Keratinocyte (primary cell): ENCODE results near the gene FHDC1. TPM values are rescaled to one million over a fixed set of nuclear protein-coding genes. Genes with fewer than 3 reads are reported as not detected.

Source experiments
- DNase-seq: peaks from one replicate; pipeline ENCODE4 v3.0.0-alpha.2; 2011; ENCODE audit warnings: low read depth, missing footprints, low spot score
- FAIRE-seq: peaks from 2 replicates; lab custom pipeline; 2011; peaks lifted over from hg19 to GRCh38; lab: Jason Lieb, UNC
- H2AFZ ChIP-seq: 2 replicates; pipeline ENCODE4 v1.6.0; 2012; ENCODE audit warnings: low read length, control low read depth, inconsistent platforms; ENCODE audit not compliant: control insufficient read depth
- H3K27ac ChIP-seq: 2 replicates; pipeline ENCODE4 v1.5.1; 2011; ENCODE audit warnings: low read length; ENCODE audit not compliant: control insufficient read depth, insufficient read depth
- H3K27me3 ChIP-seq: 3 replicates; pipeline ENCODE4 v1.6.0; 2011; ENCODE audit warnings: low read length; ENCODE audit not compliant: control insufficient read depth, insufficient read depth; ENCODE audit errors: extremely low read depth
- H3K36me3 ChIP-seq, 2 experiments: 2 replicates in 1 of 2; 3 replicates in 1 of 2; pipeline ENCODE4 v1.5.1; 2011; ENCODE audit warnings: low read length in 2 of 2, mild to moderate bottlenecking in 1 of 2; ENCODE audit not compliant: control insufficient read depth in 2 of 2, insufficient read depth in 2 of 2; ENCODE audit errors: extremely low read depth in 1 of 2
- H3K4me1 ChIP-seq: 3 replicates; pipeline ENCODE4 v1.5.1; 2011; ENCODE audit warnings: low read length; ENCODE audit not compliant: control insufficient read depth, insufficient read depth; ENCODE audit errors: extremely low read depth
- H3K4me2 ChIP-seq: 3 replicates; pipeline ENCODE4 v1.6.0; 2011; ENCODE audit warnings: low read depth, low read length; ENCODE audit not compliant: control insufficient read depth, insufficient read depth; ENCODE audit errors: extremely low read depth
- H3K4me3 ChIP-seq, 3 experiments: fragments of 200-600 bp in 1 of 3; sonication (generic) in 1 of 3; 2 replicates in 2 of 3; 3 replicates in 1 of 3; pipeline ENCODE4 v1.5.1; 2011 to 2016; ENCODE audit warnings: low read length in 3 of 3, mild to moderate bottlenecking in 3 of 3, control low read depth in 2 of 3, inconsistent platforms in 1 of 3, low read depth in 1 of 3, mixed read lengths in 1 of 3, mixed run types in 1 of 3, moderate library complexity in 1 of 3; ENCODE audit not compliant: control insufficient read depth in 2 of 3, insufficient read depth in 2 of 3; ENCODE audit errors: extremely low read depth in 1 of 3
- H3K79me2 ChIP-seq: 2 replicates; pipeline ENCODE4 v1.6.0; 2012; ENCODE audit warnings: low read length; ENCODE audit not compliant: control insufficient read depth, insufficient read depth
- H3K9ac ChIP-seq: 3 replicates; pipeline ENCODE4 v1.6.0; 2011; ENCODE audit warnings: low read length; ENCODE audit not compliant: control insufficient read depth, insufficient read depth; ENCODE audit errors: extremely low read depth
- H3K9me1 ChIP-seq: 3 replicates; pipeline ENCODE4 v1.6.0; 2011; ENCODE audit warnings: low read length; ENCODE audit not compliant: control insufficient read depth, insufficient read depth; ENCODE audit errors: extremely low read depth
- H3K9me3 ChIP-seq: 2 replicates; pipeline ENCODE4 v1.5.1; 2012; ENCODE audit warnings: low read depth, low read length; ENCODE audit not compliant: control insufficient read depth
- H4K20me1 ChIP-seq: 3 replicates; pipeline ENCODE4 v1.6.0; 2011; ENCODE audit warnings: low read length; ENCODE audit not compliant: control insufficient read depth, insufficient read depth; ENCODE audit errors: extremely low read depth
- EZH2 ChIP-seq: IDR thresholded peaks from one replicate; pipeline ENCODE4 v1.6.1; 2012; ENCODE audit warnings: inconsistent platforms, mild to moderate bottlenecking, low read length, moderate library complexity
- dilution Hi-C: fragments of 300-500 bp; cut with MboI; formaldehyde crosslinking; loops from one replicate; pipeline ENCODE4 v1.7.0; 2020; ENCODE audit warnings: low sequenced_read_pairs; ENCODE audit not compliant: extremely low pct_ligation_motif_present
- polyA plus RNA-seq, 5 experiments: library from polyadenylated mRNA; depleted of rRNA in 3 of 5; stranded (reverse) in 3 of 5; stranded (forward) in 1 of 5; unstranded in 1 of 5; fragments of >200 nt; gene quantifications; 1 replicate in 1 of 5; 2 replicates in 3 of 5; 3 replicates in 1 of 5; pipeline versions ENCODE4 v1.2.1 to v1.2.3, GENCODE V29; 2011 to 2012; ENCODE audit warnings: missing spikeins in 2 of 5, low read depth in 1 of 5, low replicate concordance in 1 of 5
- TF ChIP-seq, protein P1 (sequence below), 3 experiments: IDR thresholded peaks in 1 of 3; conservative IDR thresholded peaks in 1 of 3; optimal IDR thresholded peaks in 1 of 3; 2 replicates in 2 of 3; 3 replicates in 1 of 3; pipeline versions ENCODE3 to v1.5.1; 2011; ENCODE audit warnings: low read length in 3 of 3, mild to moderate bottlenecking in 3 of 3, moderate library complexity in 2 of 3, control low read depth in 1 of 3, inconsistent platforms in 1 of 3; ENCODE audit not compliant: insufficient read depth in 2 of 3; ENCODE audit errors: extremely low read depth in 1 of 3

Gene FHDC1
- polyA plus RNA-seq, 1 donor (not counting 4 experiments of a cell fraction or from before 2014, with no cell fraction given): 1.6 TPM

DNA sequence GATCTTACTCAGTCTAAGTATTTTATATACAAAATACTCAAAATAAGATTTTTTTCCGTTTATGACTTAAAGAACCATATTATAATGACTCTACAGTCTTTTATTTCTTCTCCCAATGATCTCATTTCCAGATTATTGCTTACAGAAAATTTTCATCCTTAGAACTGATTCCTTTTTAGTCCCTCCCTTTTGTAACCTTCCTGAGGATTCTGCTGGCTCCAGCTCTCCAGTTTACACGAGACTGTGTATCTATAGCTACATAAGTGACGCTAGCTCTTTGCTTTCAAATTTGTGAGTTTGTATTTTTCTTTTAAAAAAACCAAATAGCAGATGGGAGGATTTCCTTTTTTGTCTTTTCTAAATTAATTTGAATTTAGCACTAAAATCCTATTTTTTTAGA lies 24.0 kb downstream of the FHDC1 start:
- dilution Hi-C loops: no loop called here
- no peak for DNase-seq
- Histone ChIP-seq H3K4me1 (no peaks in the 10 kb centered on the region), H3K36me3 (peaks cover 0 to 8% of the 10 kb centered on the region in 2 experiments), H3K9ac (no peak overlapping the region), H4K20me1 (no peaks in the 10 kb centered on the region), H3K9me3 (no peaks in the 10 kb centered on the region), H3K9me1 (no peaks in the 10 kb centered on the region), H3K4me3 (no peak overlapping the region), H3K4me2 (no peak overlapping the region), H3K79me2 (no peaks in the 10 kb centered on the region), H3K27me3 (no peaks in the 10 kb centered on the region), H3K27ac (no peak overlapping the region), H2AFZ (no peak overlapping the region)
- TF ChIP-seq, protein P1, sequence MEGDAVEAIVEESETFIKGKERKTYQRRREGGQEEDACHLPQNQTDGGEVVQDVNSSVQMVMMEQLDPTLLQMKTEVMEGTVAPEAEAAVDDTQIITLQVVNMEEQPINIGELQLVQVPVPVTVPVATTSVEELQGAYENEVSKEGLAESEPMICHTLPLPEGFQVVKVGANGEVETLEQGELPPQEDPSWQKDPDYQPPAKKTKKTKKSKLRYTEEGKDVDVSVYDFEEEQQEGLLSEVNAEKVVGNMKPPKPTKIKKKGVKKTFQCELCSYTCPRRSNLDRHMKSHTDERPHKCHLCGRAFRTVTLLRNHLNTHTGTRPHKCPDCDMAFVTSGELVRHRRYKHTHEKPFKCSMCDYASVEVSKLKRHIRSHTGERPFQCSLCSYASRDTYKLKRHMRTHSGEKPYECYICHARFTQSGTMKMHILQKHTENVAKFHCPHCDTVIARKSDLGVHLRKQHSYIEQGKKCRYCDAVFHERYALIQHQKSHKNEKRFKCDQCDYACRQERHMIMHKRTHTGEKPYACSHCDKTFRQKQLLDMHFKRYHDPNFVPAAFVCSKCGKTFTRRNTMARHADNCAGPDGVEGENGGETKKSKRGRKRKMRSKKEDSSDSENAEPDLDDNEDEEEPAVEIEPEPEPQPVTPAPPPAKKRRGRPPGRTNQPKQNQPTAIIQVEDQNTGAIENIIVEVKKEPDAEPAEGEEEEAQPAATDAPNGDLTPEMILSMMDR (optimal IDR thresholded peaks at IDR 0.05 in 1 of 3, IDR thresholded peaks at IDR 0.05 in 1 of 3, conservative IDR thresholded peaks at IDR 0.05 in 1 of 3; ENCODE audit: extremely low read depth in 1 of 3, insufficient read depth in 2 of 3, low read length in 3 of 3): no peak
- TF ChIP-seq EZH2: no peak
- FAIRE-seq: no peak

- no peaks in the 10 kb centered on the region for H4K20me1 ChIP-seq
- FAIRE-seq: no peak
These were observed 25.1 kb downstream of the FHDC1 start for GRCh38 chr4:152961014-152961772.

More at GRCh38 chr4:152961014-152961772, 25.1 kb downstream of the FHDC1 start:
- TF ChIP-seq, protein P1 (optimal IDR thresholded peaks at IDR 0.05 in 1 of 3, IDR thresholded peaks at IDR 0.05 in 1 of 3, conservative IDR thresholded peaks at IDR 0.05 in 1 of 3; ENCODE audit: extremely low read depth in 1 of 3, insufficient read depth in 2 of 3, low read length in 3 of 3): no peak
- TF ChIP-seq EZH2: no peak
- Histone ChIP-seq H3K9me3 (no peaks in the 10 kb centered on the region), H3K27ac (no peak overlapping the region), H3K4me1 (no peaks in the 10 kb centered on the region), H3K9ac (no peak overlapping the region), H3K36me3 (peaks cover 0 to 8% of the 10 kb centered on the region in 2 experiments), H3K4me3 (no peak overlapping the region), H3K79me2 (no peaks in the 10 kb centered on the region), H3K27me3 (no peaks in the 10 kb centered on the region), H2AFZ (no peak overlapping the region), H3K9me1 (no peaks in the 10 kb centered on the region), H3K4me2 (no peak overlapping the region)
- DNase-seq: no peak
- dilution Hi-C loops: no loop called here
